ENCODE measurements around the gene FZR1. TPM values are rescaled to one million over a fixed set of nuclear protein-coding genes. Genes with fewer than 3 reads are reported as not detected.

Gene FZR1
- total and polyA plus RNA-seq, 2 of the 4 experiments (the other 2 are of a cell fraction), result 21.5 to 47.8 TPM

DNA sequence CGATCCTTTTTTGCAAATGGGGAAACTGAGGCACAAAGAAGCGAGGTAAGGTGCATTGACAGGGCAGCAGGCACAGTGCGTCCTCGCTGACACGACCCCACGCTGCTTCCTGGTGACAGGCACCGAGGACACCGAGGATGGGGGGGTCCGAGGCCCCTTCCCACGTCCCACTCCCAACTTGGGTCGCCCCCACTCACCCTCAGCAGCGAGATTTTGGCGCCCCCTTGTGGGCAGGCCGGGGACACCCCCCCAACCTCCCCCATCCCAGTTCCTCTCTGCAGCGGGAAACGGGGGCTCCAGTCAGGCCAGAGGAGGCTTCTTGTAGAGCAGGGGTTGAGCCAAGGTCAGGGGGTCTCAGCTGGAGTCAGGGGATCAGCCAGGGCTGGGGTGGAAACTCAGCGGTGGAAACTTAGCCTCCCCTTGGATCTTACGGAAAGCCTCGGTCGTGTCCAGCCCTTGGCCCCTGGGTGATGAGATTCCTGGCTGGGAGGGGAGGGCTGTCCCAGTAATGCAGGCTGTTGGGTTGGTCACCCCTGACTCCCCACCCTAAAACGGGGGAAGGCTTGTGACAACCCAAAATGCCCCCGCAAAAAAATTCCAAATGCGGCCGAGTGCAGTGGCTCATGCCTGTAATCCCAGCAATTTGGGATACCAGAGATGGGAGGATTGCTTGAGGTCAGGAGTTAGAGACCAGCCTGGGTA lies 34.0 kb upstream of the FZR1 start:
- peak overlapping the region; percentile 85 for H2AK9ac ChIP-seq (replicated peaks; ENCODE audit: low read depth, low read length, poor library complexity)
- dilution Hi-C loops (cut with HindIII; ENCODE audit: low sequenced_read_pairs, unreplicated experiment) (no loop called here), in situ Hi-C loops (cut with MboI; ENCODE audit: low sequenced_read_pairs) (loop anchor here (5.0 kb wide), 1 partner anchor 145 kb away; no protein-coding TSS in a partner anchor), intact Hi-C loops (cut with micrococcal nuclease) (loop anchor here (5.0 kb wide), 1 partner anchor 165 kb away; no protein-coding TSS in a partner anchor)
- no peak for DNase-seq
- no peaks in the 10 kb centered on the region; the same call in 1 of the 2 replicates for H3K9me3 ChIP-seq (ENCODE audit: control insufficient read depth, insufficient read depth, low read length)
- no peak overlapping the region for H3K18ac ChIP-seq (ENCODE audit: low read depth, low read length)
- no peak overlapping the region for H3K14ac ChIP-seq (replicated peaks; ENCODE audit: low read depth, low read length)
- H4K91ac ChIP-seq (ENCODE audit: insufficient read depth, low read depth, low read length), result no peak overlapping the region
- H2BK5ac ChIP-seq (ENCODE audit: low read depth, low read length, poor library complexity, severe bottlenecking), result no peak overlapping the region
- H3K4me2 ChIP-seq (ENCODE audit: low read depth, low read length), result no peak overlapping the region
- BruUV-seq (replicated peaks), result no TSS peak
- H4K8ac ChIP-seq (ENCODE audit: low read depth in 2 of 2, low read length in 2 of 2), result no peak overlapping the region
- 25% methylated on average over 4 of the region's 24 CpGs; no CpG with 5 or more reads in 1 of the 2 experiments for WGBS, 2 experiments (ENCODE audit: extremely low coverage in 2 of 2, insufficient read length in 1 of 2)
- H3K9me1 ChIP-seq (ENCODE audit: insufficient read depth, low read length), result no peaks in the 10 kb centered on the region
- peaks cover 0 to 4% of the 10 kb centered on the region in 2 experiments; a peak in 2 of 4 replicates for H3K79me1 ChIP-seq (ENCODE audit: low read depth in 1 of 2, low read length in 2 of 2)
- ATAC-seq (ENCODE audit: low read depth), result peak; percentile 40; the same call in 1 of the 2 replicates
- H2BK120ac ChIP-seq (ENCODE audit: low read depth, low read length), result no peak overlapping the region
- no peak overlapping the region for H2BK15ac ChIP-seq (ENCODE audit: low read depth, low read length)
- CTCF ChIA-PET, result interaction anchor here (0.6 to 1.1 kb wide), 6 partner anchors 55 to 158 kb away, joined by 3 to 5 read pairs (median 4); no protein-coding TSS in a partner anchor
- H3K4me3 ChIP-seq (ENCODE audit: insufficient read depth, low read depth, low read length), result no peak overlapping the region
- H4K20me1 ChIP-seq (ENCODE audit: insufficient read depth, low read length), result peaks cover 4% of the 10 kb centered on the region
- H3K4me1 ChIP-seq (ENCODE audit: control insufficient read depth, insufficient read depth, low read length), result no peaks in the 10 kb centered on the region
- no peak overlapping the region for H3K9ac ChIP-seq (ENCODE audit: low read depth, low read length)
- POLR2A ChIA-PET (ENCODE audit: unreplicated experiment), result no interaction called here
- H3K4ac ChIP-seq (ENCODE audit: low read depth, low read length), result no peak overlapping the region
- H2AK5ac ChIP-seq (ENCODE audit: low read depth, low read length), result peak overlapping the region; percentile 85; the same call in 1 of the 2 replicates
- peaks cover 4% of the 10 kb centered on the region for H3K36me3 ChIP-seq (ENCODE audit: control insufficient read depth, insufficient read depth, low read length)
- H2BK20ac ChIP-seq (ENCODE audit: low read depth, low read length), result no peak overlapping the region
- no peak overlapping the region for H4K5ac ChIP-seq (ENCODE audit: low read depth, low read length)
- peaks cover 12% of the 10 kb centered on the region for H3K27me3 ChIP-seq (ENCODE audit: control insufficient read depth, insufficient read depth, low read length)
- no peak overlapping the region for H3K23ac ChIP-seq (ENCODE audit: low read depth, low read length)
- no peak overlapping the region for H3K27ac ChIP-seq (ENCODE audit: insufficient read depth, low read length)
- TF ChIP-seq MXI1 (IDR thresholded peaks at IDR 0.05; ENCODE audit: borderline replicate concordance, low read depth, low read length) (no peak), RAD21 (IDR thresholded peaks at IDR 0.05; ENCODE audit: low read length) (peak; percentile 74), POLR2A (IDR thresholded peaks at IDR 0.05; ENCODE audit: low read depth, low read length) (no peak), MAZ (IDR thresholded peaks at IDR 0.05; ENCODE audit: borderline replicate concordance, low read depth, low read length) (peak; percentile 79; the same call in 1 of the 2 replicates), SMC3 (IDR thresholded peaks at IDR 0.05; ENCODE audit: low read depth, low read length) (peak; percentile 58), BHLHE40 (IDR thresholded peaks at IDR 0.05; ENCODE audit: low read depth, low read length) (no peak), CHD1 (IDR thresholded peaks at IDR 0.05; ENCODE audit: low read depth, low read length) (no peak)
- TF ChIP-seq, protein P1, sequence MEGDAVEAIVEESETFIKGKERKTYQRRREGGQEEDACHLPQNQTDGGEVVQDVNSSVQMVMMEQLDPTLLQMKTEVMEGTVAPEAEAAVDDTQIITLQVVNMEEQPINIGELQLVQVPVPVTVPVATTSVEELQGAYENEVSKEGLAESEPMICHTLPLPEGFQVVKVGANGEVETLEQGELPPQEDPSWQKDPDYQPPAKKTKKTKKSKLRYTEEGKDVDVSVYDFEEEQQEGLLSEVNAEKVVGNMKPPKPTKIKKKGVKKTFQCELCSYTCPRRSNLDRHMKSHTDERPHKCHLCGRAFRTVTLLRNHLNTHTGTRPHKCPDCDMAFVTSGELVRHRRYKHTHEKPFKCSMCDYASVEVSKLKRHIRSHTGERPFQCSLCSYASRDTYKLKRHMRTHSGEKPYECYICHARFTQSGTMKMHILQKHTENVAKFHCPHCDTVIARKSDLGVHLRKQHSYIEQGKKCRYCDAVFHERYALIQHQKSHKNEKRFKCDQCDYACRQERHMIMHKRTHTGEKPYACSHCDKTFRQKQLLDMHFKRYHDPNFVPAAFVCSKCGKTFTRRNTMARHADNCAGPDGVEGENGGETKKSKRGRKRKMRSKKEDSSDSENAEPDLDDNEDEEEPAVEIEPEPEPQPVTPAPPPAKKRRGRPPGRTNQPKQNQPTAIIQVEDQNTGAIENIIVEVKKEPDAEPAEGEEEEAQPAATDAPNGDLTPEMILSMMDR (conservative IDR thresholded peaks at IDR 0.05; ENCODE audit: low read depth, low read length), result peak; percentile 69
- H3K56ac ChIP-seq (ENCODE audit: extremely low read depth, insufficient read depth, low read length), result no peak overlapping the region
- peak overlapping the region; percentile 66 for H2AFZ ChIP-seq (replicated peaks; ENCODE audit: low read length, poor library complexity)

Data from IMR-90 (cell line).